Activated CD8-positive, alpha-beta T cell treated with anti-CD3 and anti-CD28 coated beads, Interleukin-2, amount 10 ng/mL, durations not matched to agents 7 days and 5 days (primary cell): ENCODE results near the gene IFNGR2. TPM values are rescaled to one million over a fixed set of nuclear protein-coding genes. Genes with fewer than 3 reads are reported as not detected.

Source experiments
- ATAC-seq: fragments of 150-1000 bp; cut with Tn5 transposase; one replicate; pipeline ENCODE4 v1.10.0; 2021; ENCODE audit warnings: moderate library complexity
- CTCF ChIA-PET: fragments of 350-600 bp; sonication (Branson Sonifier 250); formaldehyde crosslinking; loops from one replicate; lab custom pipeline; 2021; ENCODE audit warnings: antibody characterized with exemption; lab: Charles Lee
- POLR2A ChIA-PET: fragments of 350-600 bp; sonication (Branson Sonifier 250); formaldehyde crosslinking; loops from one replicate; lab custom pipeline; 2021; ENCODE audit warnings: antibody characterized with exemption; lab: Charles Lee
- DNase-seq: peaks from one replicate; pipeline ENCODE4 v3.0.0-alpha.2; 2020
- H3K27ac Mint-ChIP-seq: one replicate; pipeline ENCODE4 v1.8.0; 2021; ENCODE audit warnings: mild to moderate bottlenecking, mixed read lengths
- H3K27me3 Mint-ChIP-seq: one replicate; pipeline ENCODE4 v1.8.0; 2021; ENCODE audit warnings: low read depth, mixed read lengths
- H3K36me3 Mint-ChIP-seq: one replicate; pipeline ENCODE4 v1.8.0; 2021; ENCODE audit warnings: low read depth, mixed read lengths
- H3K4me1 Mint-ChIP-seq: one replicate; pipeline ENCODE4 v1.8.0; 2021; ENCODE audit warnings: low read depth, mixed read lengths
- H3K4me3 Mint-ChIP-seq: one replicate; pipeline ENCODE4 v1.8.0; 2021; ENCODE audit warnings: mild to moderate bottlenecking, mixed read lengths
- H3K9me3 Mint-ChIP-seq: one replicate; pipeline ENCODE4 v1.8.0; 2022; ENCODE audit warnings: mixed read lengths; ENCODE audit not compliant: insufficient read depth
- total RNA-seq, 2 experiments: library from RNA; stranded (reverse); gene quantifications; one replicate each; pipeline ENCODE4 v1.2.3, GENCODE V29; 2021

IFNGR2 gene
- total RNA-seq, 2 experiments from 2014 or later: 6.5 to 8.2 TPM

GRCh38 chr21:33390479-33390878 is 12.7 kb upstream of the IFNGR2 start:
- H3K4me1 Mint-ChIP-seq: peaks cover 7% of the 10 kb centered on the region
- H3K36me3 Mint-ChIP-seq: no peaks in the 10 kb centered on the region
- no peak overlapping the region for H3K27ac Mint-ChIP-seq
- no peaks in the 10 kb centered on the region for H3K9me3 Mint-ChIP-seq
- peaks cover 43% of the 10 kb centered on the region for H3K27me3 Mint-ChIP-seq
- ChIA-PET CTCF (no interaction called here), POLR2A (no interaction called here)
- ATAC-seq (no peak), DNase-seq (no peak)
- H3K4me3 Mint-ChIP-seq: no peak overlapping the region

- Mint-ChIP-seq H3K9me3 (no peaks in the 10 kb centered on the region), H3K4me1 (no peaks in the 10 kb centered on the region), H3K36me3 (no peaks in the 10 kb centered on the region), H3K27ac (no peak overlapping the region), H3K4me3 (no peak overlapping the region), H3K27me3 (peaks cover 37% of the 10 kb centered on the region)
- ChIA-PET POLR2A (no interaction called here), CTCF (no interaction called here)
- ATAC-seq (no peak), DNase-seq (no peak)
Measured at GRCh38 chr21:33391656-33392055, 11.6 kb upstream of the IFNGR2 start.

DNA sequence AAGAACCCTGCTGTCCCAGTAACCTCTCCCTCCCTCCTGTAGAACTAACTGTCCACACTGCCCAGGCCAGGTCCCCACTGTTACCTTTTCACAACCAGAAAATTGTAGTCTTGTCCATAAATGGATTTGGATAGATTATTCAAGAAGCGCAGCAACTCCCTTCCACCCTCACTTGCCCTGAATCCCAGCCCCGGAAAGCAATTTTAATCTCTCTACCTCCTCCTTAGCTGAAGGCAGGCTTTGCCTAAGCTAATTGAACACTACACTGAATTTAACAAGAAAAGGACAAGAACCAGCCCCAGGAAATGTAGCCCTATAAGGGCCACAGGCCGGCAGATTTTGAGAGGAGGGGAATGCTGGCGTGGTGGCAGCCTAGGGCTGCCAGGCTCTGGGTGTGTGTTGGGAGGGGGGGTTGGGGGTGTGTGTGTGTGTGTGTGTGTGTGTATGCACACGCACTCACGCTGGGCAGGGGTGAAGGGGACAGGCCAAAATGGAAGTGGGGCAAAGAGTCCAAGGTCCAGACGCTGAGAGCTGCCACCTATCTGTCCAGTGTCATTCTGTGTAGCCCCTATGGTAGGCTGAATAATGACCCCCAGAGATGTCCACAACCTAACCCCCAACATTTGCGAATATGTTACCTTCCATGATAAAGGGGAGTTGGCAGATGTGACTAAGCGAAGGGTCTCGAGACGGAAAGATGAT is 10.8 kb upstream of the IFNGR2 start:
- ChIA-PET POLR2A (no interaction called here), CTCF (no interaction called here)
- Mint-ChIP-seq H3K4me3 (no peak overlapping the region), H3K27ac (peak overlapping the region; percentile 20), H3K4me1 (no peaks in the 10 kb centered on the region), H3K36me3 (no peaks in the 10 kb centered on the region), H3K9me3 (no peaks in the 10 kb centered on the region), H3K27me3 (peaks cover 35% of the 10 kb centered on the region)
- DNase-seq (no peak), ATAC-seq (no peak)

GRCh38 chr21:33393348-33393747 is 9.9 kb upstream of the IFNGR2 start:
- Mint-ChIP-seq H3K36me3 (no peaks in the 10 kb centered on the region), H3K27me3 (peaks cover 35% of the 10 kb centered on the region), H3K9me3 (no peaks in the 10 kb centered on the region), H3K4me3 (no peak overlapping the region), H3K4me1 (no peaks in the 10 kb centered on the region), H3K27ac (no peak overlapping the region)
- ATAC-seq: no peak
- ChIA-PET POLR2A (interaction anchor here (0.8 kb wide), 1 partner anchor 8 kb away, joined by 3 read pairs; no protein-coding TSS in a partner anchor), CTCF (no interaction called here)
- no peak for DNase-seq

- Mint-ChIP-seq H3K9me3 (no peaks in the 10 kb centered on the region), H3K36me3 (no peaks in the 10 kb centered on the region), H3K27ac (no peak overlapping the region), H3K4me3 (no peak overlapping the region), H3K27me3 (peaks cover 35% of the 10 kb centered on the region), H3K4me1 (peaks cover 2% of the 10 kb centered on the region)
- DNase-seq: no peak
- no peak for ATAC-seq
- POLR2A ChIA-PET: no interaction called here
- CTCF ChIA-PET: no interaction called here
Measured at GRCh38 chr21:33394260-33394659, 9.0 kb upstream of the IFNGR2 start.

GRCh38 chr21:33395891-33396331 is 7.3 kb upstream of the IFNGR2 start:
- Mint-ChIP-seq H3K27ac (no peak overlapping the region), H3K36me3 (no peaks in the 10 kb centered on the region), H3K27me3 (peaks cover 28% of the 10 kb centered on the region), H3K4me3 (no peak overlapping the region), H3K4me1 (peaks cover 13% of the 10 kb centered on the region), H3K9me3 (no peaks in the 10 kb centered on the region)
- DNase-seq: no peak
- no peak for ATAC-seq
- ChIA-PET POLR2A (interaction anchor here (1.5 kb wide), 1 partner anchor 9 kb away, joined by 4 read pairs; no protein-coding TSS in a partner anchor), CTCF (interaction anchor here (1.1 to 1.4 kb wide), 2 partner anchors 35 to 199 kb away, joined by 3 to 6 read pairs; no protein-coding TSS in a partner anchor)

DNA sequence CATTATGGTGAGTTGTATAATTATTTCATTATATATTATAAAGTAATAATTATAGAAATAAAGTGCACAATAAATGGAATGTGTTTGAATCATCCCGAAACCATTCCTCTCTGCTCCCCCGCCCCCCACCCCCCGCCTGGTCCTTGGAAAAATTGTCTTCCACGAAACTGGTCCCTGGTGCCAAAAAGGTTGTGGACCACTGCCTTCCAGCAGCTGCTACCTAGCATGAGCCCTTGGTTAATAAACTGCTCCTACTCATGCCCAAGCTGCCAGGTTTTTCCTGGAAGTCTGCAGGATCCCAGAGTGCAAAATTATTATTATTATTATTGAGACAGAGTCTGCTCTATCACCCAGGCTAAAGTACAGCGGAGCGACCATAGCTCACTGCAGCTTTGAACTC is 6.8 kb upstream of the IFNGR2 start:
- ChIA-PET CTCF (interaction anchor here (1.1 to 1.4 kb wide), 2 partner anchors 36 to 199 kb away, joined by 3 to 6 read pairs; no protein-coding TSS in a partner anchor), POLR2A (interaction anchor here (1.5 kb wide), 1 partner anchor 10 kb away, joined by 4 read pairs; no protein-coding TSS in a partner anchor)
- Mint-ChIP-seq H3K36me3 (no peaks in the 10 kb centered on the region), H3K27ac (no peak overlapping the region), H3K9me3 (no peaks in the 10 kb centered on the region), H3K4me1 (peaks cover 16% of the 10 kb centered on the region), H3K4me3 (no peak overlapping the region), H3K27me3 (peaks cover 30% of the 10 kb centered on the region)
- ATAC-seq (no peak), DNase-seq (no peak)

GRCh38 chr21:33396951-33397350 is 6.3 kb upstream of the IFNGR2 start:
- ATAC-seq (no peak), DNase-seq (no peak)
- POLR2A ChIA-PET: no interaction called here
- no peak overlapping the region for H3K27ac Mint-ChIP-seq
- peaks cover 29% of the 10 kb centered on the region for H3K27me3 Mint-ChIP-seq
- no peaks in the 10 kb centered on the region for H3K36me3 Mint-ChIP-seq
- H3K4me3 Mint-ChIP-seq: no peak overlapping the region
- no peaks in the 10 kb centered on the region for H3K9me3 Mint-ChIP-seq
- CTCF ChIA-PET: interaction anchor here (1.1 to 1.4 kb wide), 2 partner anchors 36 to 200 kb away, joined by 3 to 6 read pairs; no protein-coding TSS in a partner anchor
- H3K4me1 Mint-ChIP-seq: peaks cover 19% of the 10 kb centered on the region

- DNase-seq (no peak), ATAC-seq (no peak)
- Mint-ChIP-seq H3K4me3 (no peak overlapping the region), H3K9me3 (no peaks in the 10 kb centered on the region), H3K27ac (no peak overlapping the region), H3K4me1 (peaks cover 19% of the 10 kb centered on the region), H3K27me3 (peaks cover 25% of the 10 kb centered on the region), H3K36me3 (no peaks in the 10 kb centered on the region)
- ChIA-PET CTCF (no interaction called here), POLR2A (no interaction called here)
Measured at GRCh38 chr21:33397717-33398116, 5.5 kb upstream of the IFNGR2 start.

DNA sequence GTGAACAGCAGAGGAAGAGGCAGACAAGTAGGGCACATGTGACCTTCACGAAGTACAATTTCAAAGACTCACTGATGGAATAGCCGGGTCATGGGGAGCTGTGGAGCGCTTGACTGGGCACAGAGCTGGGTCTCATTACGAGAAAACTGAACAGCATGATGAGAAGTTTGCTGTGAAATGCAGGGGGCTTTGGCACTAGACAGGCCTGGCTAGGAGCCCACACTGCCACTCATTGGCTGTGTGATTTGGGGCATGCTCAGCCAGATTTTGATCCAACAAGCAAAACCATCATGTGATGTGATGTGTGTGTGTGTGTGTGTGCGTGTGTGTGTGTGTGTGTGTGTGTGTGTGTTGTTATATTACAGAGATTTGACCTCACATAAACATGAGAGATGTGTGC is 4.9 kb upstream of the IFNGR2 start:
- ATAC-seq (no peak), DNase-seq (no peak)
- Mint-ChIP-seq H3K9me3 (no peaks in the 10 kb centered on the region), H3K27me3 (peaks cover 23% of the 10 kb centered on the region), H3K4me3 (no peak overlapping the region), H3K27ac (no peak overlapping the region), H3K36me3 (no peaks in the 10 kb centered on the region), H3K4me1 (peaks cover 19% of the 10 kb centered on the region)
- CTCF ChIA-PET: no interaction called here
- POLR2A ChIA-PET: no interaction called here

DNA sequence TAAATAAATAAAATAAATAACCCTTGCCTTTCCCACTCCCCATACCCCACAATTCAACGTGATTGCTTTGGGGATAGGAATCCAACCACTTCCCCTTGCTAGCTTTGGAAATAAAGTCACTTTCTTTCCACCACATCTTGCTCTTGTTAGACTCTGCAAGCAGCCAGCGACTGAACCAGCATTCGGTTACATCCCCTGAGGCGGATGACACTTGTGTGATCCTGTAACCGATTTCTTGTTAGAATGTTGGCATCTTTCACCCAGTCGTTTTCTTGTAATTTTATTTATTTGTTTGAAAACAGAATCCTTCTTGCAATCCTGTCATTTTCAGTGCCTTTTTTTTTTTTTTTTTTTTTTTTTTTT is 1.6 kb upstream of the IFNGR2 start:
- ChIA-PET POLR2A (no interaction called here), CTCF (no interaction called here)
- no peak for ATAC-seq
- no peak overlapping the region for H3K27ac Mint-ChIP-seq
- H3K4me1 Mint-ChIP-seq: peaks cover 41% of the 10 kb centered on the region
- H3K27me3 Mint-ChIP-seq: peaks cover 22% of the 10 kb centered on the region
- no peaks in the 10 kb centered on the region for H3K9me3 Mint-ChIP-seq
- no peak for DNase-seq
- H3K36me3 Mint-ChIP-seq: peaks cover 5% of the 10 kb centered on the region
- no peak overlapping the region for H3K4me3 Mint-ChIP-seq

- Mint-ChIP-seq H3K27ac (peak overlapping the region; percentile 75), H3K36me3 (peaks cover 5% of the 10 kb centered on the region), H3K27me3 (peaks cover 27% of the 10 kb centered on the region), H3K4me1 (peaks cover 48% of the 10 kb centered on the region), H3K9me3 (no peaks in the 10 kb centered on the region), H3K4me3 (peak overlapping the region; percentile 64)
- CTCF ChIA-PET: no interaction called here
- ATAC-seq: no peak
- POLR2A ChIA-PET: no interaction called here
- DNase-seq: no peak
Measured at GRCh38 chr21:33402001-33402979, 923 bp upstream of the IFNGR2 start.
